ENCODE data around the gene MIF.
"Not testable (repeated sequence)": the region's sequence is repeated elsewhere in the genome, so short reads cannot be mapped to it uniquely, and the experiment has no call there.

The MIF gene

DNA sequence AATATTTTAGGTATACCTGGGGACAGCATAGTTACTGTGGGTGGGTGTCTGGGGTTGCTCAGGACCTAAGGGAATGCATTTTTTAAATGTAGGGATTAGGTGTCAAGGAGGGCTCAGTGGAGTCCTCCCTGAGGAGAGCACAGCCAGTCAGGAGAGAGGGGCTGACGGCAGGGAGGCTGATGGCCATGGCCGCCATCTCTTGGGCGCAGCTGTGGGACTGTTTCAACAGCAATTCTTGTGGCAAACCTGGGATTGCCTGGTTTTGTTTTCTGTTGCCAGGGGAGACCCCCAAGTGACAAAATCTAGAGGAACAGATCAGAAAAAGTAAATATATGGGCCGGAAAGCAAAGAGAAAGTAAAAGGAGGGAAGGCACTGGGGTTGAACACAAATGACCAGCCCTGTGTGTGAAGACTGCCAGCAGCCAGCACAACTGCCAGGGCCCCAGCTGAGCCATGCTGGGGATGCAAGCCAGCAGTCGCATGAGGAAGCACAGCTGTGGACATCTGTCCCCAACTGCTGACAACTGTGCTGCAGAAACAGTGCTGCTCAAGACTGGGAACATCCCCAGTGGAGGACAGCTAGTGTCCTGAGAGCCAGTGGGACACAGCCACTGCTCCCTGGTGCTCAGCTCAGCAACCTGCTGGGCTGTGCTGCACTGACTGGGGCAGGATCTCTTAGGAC lies 10.5 kb downstream of the MIF start:
- DNase-seq: no peak

DNA sequence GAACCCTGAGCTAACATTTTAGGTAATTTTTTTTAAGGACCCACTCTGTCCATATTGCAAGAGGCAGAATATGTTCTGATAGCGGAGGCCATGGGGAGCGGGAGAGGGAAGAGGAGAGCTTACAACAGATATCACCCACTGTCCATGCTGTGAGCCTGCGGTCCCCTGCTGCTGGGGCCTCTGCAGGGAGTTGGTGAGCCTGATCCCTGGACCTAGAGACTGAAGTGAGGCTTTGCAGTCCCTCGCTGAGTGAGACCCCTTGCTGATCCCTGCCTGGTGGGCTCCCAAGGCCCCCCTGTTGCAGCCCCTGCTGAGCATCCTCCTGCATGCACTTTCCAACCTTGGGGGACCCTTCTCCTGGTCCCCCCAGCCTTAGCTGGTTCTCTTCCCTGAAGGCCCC lies 12.5 kb downstream of the MIF start:
- DNase-seq: no peak

DNA sequence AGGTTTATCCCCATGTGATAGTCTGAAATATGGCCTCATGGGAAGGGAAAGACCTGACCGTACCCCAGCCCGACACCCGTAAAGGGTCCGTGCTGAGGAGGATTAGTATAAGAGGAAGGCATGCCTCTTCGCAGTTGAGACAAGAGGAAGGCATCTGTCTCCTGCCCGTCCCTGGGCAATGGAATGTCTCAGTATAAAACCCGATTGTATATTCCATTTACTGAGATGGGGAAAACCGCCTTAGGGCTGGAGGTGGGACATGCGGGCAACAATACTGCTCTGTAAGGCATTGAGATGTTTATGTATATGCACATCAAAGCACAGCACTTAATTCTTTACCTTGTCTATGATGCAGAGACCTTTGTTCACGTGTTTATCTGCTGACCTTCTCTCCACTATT lies 13.2 kb downstream of the MIF start:
- DNase-seq: not testable (repeated sequence)

DNA sequence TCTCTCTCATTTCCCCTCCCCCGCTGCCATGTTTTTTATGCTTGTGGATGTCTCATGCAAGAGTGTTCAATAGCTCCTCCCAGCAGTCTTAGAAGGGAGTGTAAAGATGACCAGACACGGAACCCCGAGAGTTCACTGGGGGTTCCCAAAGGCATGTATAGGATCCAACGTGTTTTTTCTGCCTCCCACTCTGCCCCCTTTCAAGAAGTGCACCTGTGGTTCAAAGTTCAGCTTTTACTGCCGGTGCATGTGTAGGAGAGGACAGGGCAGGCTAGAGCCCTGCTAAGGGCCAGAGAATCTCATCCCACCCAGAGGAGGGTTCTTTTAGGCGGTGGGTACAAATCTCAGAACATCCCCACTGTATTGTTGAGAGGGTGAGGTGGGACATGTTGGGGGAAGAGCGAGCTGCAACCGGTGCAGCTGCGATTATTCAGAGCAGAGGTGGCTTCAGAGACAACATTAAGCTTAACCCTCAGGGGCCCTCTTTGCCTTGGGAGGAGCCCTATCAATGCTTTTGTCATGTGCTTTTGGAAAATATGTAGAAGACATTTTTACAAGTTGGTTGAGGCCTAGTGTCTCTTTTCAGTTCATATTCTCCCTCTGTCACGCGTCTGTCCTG lies 14.5 kb downstream of the MIF start:
- DNase-seq: no peak

DNA sequence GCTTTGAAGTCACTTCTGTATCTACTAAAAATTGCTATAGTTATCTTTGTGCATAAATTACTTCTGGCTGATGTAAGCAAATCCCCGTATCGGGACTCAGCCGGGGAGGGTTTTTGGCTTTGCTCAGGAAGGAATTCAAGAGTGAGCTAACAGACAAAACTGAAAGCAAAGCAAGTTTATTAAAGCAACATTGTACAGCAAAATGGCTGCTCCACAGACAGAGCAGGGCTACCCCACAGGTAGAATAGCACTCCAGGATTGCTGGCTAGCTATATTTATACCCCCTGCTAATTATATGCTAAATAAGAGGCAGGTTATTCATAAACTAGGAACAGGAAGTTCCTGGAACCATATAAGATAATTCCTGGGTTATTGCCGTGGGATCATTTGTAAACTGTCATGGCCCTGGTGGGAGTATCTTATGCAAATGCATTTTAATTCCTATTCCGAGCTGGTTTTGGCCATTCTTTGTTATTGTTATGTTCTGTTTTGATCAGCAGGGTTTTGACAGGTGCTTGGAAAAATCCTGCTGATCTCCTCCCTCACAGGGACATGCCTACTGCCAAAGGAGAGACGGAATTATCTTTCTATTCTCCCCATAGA lies 15.2 kb downstream of the MIF start:
- no peak for DNase-seq

DNA sequence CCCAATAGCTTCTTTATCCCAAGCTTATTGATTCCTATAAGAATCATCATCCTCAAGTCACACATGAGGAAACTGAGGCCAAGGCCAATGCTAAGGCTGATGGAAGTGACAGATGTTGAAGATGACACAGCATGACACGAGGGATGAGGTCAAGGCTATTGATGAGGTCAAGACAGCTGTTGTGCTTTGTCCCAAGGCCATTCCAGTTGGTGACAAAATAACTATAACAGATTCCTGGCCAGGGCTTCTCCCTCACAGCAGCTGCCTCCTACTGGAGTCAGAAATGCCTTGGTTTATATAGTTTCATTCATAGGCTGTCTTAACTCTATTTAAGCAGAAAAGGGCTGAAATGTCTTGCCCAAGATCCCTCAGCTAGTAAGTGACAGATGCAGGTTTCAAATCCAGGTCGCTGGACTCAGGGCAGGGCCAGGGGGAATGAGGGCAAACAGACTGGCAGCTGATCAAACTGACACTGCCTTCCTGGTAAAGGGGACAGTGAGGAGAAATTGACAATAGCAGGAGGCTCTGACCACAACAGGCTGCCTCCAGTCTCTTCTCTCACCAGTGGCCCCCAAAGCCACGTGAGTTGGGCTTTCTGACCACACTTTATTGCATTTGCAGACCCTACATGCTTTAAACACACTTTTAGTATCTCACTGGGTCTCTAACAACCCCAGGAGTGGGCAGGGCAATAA lies 16.5 kb downstream of the MIF start:
- no peak for DNase-seq

DNA sequence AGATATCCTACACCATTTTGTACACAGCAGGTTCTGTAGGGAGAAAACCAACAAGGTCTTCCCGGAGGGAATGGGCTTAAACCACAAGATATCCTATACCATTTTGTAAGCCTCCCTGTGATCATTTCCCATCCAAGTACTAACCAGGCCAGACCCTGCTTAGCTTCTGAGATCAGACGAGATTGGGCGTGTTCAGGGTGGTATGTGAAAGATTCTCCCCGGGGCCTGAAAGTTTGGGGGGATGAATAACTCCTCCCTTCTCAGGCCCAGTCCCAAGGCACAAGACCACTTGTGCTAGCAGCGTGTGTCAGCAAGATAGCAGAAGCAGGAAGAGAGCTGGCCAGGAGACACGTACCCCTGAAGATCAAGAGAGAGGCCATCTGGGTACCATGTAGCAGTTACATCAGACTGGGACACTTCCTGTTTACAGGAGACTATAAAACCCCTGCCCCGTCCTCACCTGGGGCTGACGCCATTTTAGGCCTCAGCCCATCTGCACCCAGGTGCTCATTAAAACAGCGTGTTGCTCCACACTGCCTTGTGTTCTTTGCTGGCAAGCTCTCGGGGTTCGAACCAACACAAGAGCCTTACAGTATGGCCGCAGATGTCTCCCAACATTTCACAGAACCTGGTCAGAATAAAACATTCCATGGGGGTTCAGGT lies 17.3 kb downstream of the MIF start:
- no peak for DNase-seq

DNA sequence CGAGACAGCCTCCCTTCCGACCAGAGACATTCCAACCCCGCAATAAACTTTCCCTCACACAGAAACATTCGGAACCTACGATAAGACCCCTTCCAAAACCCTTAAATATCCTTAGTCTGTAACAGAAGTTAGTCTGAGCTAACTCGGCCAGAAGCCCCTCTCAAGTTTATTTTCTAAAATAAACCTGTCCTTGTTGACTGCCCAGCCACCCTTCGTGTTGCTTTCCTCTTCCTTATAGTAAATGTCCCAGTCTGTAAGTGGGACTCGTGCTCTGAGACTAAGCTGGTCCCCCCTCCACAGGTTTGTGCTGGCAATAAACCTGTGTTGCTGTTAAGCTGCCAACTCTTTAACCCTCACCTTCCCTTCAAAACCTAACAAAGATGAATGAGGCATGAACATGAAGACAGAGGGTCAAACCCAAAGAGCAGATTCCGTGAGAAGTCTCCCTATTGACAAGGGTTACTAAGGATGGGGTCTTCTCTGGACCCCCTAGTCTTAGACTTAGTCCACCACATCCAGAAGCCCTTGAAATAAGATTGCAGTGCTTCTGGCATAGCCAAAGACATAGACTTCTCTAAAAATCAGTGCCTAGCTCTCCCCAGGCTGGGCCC lies 18.2 kb downstream of the MIF start:
- no peak for DNase-seq

DNA sequence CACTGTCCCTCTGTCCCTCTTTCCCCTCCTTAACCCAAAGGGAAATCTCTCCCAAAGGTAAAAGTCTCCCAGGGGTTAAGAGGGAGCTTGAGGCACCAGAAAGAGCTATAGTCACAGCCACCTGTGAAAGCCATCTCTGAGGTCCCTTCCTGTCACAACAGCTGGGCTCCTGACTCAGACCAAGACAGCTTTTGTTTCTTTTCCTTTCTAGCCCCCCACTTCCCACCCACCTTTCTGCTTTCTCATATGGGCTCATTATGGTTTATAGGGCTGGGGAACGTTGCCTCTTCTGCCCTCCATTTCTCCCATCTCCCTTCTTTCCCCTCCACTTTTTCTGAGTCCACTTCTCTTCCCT lies 19.1 kb downstream of the MIF start:
- DNase-seq: no peak

DNA sequence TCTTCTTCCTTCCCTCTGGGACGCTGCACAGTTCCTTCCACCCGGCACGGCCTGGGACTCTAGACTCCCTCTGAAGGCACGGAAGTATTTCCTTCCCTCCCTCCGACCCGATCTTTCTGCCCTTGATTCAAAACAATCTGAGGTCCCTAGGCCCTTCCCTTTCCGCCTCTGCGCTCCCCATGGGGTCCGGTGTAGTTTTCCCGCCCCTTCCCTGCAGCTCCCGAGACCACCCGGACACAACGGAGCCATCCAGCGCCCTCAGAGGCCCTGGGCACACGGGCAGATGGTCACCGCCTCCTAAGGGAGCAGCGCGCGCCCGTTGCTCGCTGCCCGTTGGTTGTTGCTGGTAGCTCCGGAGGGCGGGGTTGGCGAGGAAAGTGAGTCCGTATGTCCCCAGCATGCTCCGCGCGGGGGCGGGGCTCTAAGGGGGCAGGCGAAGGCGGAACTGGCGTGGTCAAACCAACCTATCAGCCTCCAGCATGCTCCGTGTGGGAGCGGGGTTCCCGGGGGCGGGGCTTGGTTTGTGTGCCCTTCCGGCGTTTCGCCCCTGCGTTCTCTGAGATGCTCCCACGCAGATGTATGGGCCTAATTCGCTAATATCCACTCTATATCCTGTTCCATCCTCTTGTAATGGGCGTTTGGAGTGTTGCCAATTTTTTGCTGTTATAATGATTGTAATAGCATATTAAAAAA lies 19.6 kb downstream of the MIF start:
- peak; percentile 74 for DNase-seq

DNA sequence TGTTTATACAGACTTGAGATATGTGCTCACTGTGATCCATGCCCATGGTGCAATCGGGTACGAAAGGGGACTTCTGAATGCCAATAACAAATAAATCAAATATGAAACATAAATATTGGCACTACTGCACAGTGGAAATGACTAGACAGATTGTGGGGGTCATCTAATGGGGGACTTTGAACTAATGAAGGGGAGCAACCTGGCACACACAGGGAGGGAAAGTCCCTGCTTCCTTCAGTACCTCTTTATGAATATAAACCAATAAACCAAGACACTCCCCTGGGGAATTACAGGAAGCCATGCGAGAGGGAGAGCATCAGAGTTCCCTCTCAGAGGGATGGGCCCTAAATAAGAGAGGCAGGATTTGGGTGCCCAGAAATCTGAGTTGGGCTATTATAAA lies 21.1 kb downstream of the MIF start:
- no peak for DNase-seq

DNA sequence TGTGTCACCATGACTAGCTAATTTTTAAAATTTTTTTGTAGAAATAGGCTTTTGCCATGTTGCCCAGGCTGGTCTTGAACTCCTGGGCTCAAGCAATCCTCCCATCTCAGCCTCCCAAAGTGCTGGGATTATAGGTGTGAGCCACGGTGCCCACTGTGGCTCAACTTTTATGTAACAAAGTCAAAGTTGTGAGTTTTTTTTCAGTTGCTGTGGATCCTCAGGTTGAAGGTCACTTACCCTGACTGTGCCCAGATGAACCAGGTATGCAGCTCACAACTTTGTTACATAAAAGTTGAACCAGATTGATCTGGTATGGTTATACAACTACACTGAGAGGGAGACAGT lies 26.1 kb downstream of the MIF start:
- DNase-seq: not testable (repeated sequence)

DNA sequence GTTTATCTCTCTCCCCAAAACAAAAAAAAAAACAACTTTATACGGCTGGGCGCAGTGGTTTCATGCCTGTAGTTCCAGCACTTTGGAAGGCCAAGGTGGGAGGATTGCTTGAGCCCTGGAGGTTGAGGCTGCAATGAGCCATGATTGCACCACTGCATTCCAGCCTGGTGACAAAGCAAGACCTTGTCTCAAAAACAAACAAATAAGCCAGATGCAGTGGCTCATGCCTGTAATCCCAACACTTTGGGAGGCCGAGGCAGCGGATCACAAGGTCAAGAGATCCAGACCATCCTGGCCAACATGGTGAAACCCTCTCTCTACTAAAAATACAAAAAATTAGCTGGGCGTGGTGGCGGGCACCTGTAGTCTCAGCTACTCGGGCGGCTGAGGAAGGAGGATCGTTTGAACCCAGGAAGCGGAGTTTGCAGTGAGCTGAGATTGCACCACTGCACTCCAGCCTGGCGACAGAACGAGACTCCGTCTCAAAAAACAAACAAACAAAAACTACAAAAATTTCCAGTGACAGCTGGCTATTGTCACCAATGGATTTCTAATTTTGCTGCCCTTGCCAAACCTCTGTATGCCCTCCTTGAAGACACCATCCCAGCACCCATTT lies 27.5 kb downstream of the MIF start:
- DNase-seq: not testable (repeated sequence)

DNA sequence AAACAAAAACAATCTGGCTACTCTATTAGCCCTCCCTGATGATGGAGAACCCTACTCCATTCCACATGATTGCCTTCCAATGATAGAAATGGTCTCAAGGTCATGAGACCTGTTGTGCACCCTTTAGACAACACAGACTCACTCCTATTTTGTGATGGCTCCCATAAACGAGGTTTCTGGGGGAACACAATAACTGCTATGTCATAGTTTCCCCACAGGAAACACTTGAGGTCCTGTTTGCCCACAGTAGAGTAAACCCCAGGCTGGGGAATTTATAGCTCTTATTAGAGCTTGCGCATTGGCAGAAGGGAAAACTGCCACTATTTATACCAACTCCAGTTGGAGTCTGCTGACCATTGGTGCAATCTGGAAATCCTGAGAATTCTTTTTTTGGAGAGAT lies 28.7 kb downstream of the MIF start:
- DNase-seq: no peak

DNA sequence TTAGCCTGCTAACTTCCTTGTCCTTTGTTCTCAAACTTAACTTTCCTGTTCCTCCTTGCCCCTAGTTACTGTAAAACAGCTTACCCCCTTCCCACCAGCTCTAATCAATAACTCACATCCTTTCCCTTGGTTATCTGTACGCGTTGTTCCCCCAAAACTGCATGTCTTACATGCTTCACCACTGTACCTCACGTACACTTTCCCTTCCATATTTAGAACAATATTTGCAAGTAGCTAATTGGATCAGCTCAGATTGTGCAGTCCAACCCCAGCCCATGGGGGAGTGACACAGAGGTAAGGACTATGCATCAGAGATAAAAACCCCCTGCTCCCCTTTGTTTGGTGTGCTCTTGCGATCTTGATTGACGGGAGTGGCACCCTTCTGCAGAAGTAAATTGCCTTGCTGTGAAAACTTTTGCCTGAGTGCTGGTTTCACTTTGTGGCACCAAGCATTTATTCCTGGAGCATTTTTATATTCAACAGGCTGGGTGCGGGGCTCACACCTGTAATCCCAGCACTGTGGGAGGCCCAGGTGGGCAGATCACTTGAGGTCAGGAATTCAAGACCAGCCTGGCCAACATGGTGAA lies 30.9 kb downstream of the MIF start:
- DNase-seq: no peak

DNA sequence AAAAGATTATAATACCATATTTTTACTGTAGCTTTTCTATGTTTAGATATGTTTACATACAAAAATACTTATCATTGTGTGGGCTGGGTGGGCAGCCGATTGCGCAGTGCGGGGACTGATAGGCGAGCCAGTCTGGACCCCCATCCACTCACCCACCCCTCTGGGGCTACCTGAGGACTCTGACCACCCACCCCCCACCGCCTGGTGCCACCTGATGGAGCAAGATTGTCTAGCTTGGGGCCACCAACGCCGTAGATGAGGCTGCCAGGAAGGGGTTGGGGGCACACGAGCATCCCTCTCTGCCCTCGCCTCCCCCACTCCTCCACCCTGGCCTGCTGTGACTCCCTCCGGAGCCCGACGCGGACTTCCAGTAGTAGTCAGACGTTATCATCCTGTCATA lies 32.4 kb downstream of the MIF start:
- DNase-seq: no peak

DNA sequence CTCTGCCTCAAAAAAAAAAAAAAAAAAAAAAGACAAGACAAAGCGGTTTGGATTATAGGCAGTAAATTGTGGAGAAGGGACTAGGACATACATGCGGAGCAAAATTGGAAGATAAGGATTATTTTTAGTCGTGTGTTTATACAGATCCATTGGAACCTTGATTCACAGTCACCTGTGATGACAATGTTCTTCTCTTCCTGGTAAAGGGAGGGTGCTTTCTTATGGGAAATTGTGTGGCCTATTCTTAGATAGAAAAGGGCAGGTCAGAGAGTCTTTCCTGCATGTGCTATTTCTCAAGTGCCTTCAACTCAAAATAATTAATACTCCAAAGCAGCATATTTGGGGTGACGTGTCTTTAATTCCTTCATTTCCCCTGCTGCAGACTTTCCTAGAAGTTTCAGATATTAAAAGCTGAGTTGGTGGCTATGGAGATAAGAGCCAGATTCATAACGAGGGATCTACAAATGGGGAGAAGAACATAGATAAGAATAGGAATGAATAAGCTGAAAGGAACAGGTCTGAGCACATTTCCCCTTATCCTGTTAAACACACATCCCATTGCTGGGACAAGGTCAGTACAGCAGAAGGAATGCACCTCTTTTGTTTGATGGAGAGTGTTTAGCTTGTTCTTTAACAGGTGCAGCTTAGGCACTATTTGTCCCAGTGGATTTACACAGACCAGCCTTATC lies 44.3 kb downstream of the MIF start:
- no peak for DNase-seq

DNA sequence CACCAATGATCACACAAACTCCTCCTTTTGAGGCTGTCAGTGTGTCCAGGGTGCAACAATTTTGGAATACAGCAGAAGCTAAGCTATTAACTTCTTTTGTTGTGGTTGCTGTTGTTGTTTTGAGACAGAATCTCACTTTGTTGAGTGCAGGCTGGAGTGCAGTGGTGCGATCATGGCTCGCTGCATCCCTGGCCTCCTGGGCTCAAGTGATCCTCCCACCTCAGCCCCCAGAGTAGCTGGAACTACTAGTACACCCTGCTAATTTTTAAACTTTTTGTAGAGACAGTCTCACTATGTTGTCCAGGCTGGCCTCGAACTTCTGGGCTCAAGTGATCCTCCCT lies 44.8 kb downstream of the MIF start:
- no peak for DNase-seq

DNA sequence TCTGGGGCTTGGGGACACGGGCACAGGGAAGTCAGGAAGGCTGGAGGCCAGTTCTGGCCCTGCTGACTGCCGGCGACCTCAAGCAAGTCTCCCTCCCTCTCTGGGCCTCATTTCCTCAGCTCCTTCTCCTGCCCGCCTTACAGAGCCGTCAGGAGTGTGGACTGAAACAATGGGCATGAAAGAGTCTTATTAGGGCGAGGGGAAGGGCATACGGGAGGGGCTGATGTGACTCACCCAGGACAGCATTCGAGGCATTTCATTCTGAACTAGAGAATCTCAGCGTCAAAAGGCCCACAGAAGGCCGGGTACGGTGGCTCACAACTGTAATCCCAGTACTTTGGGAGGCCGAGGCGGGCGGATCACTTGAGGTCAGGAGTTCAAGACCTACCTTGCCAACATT lies 46.0 kb downstream of the MIF start:
- not testable (repeated sequence) for DNase-seq

Data from NCI-H1417 treated with DMSO at 0.1 percent for 48 hours (cell line).